Measurements from ENCODE around the gene NOP14.

The NOP14 gene

DNA sequence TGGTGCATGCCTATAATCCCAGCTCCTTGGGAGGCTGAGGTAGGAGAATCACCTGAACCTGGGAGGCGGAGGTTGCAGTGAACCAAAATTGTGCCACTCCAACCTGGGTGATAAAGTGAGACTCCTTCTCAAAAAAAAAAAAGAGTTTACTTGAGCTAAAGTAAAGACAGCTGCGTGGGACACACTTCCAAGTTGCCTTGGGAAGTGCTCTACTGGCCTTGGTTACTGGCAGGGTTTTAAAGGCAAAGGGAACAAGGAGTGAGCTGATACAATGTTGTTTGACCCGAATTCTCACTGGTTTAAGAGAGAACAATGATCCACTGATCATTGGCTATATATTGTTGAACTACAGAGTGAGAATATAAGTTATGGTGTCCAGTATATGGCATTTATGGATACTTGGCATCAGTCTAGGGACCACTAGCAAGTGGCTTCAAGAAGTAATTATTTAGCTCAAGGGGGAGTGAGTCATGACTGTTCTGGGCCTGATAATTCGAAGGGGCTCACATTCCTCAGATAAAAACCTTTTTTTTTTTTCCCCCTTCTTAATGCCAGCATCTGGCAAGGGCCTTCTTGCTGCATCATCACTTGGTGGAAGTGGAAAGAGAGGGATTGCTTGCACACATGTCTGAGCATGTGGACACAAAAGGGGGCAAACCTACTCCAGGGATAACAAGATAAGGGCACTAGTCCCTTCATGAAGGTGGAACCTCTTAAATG lies 32.5 kb upstream of the NOP14 start:
- TF ChIP-seq, protein P1, sequence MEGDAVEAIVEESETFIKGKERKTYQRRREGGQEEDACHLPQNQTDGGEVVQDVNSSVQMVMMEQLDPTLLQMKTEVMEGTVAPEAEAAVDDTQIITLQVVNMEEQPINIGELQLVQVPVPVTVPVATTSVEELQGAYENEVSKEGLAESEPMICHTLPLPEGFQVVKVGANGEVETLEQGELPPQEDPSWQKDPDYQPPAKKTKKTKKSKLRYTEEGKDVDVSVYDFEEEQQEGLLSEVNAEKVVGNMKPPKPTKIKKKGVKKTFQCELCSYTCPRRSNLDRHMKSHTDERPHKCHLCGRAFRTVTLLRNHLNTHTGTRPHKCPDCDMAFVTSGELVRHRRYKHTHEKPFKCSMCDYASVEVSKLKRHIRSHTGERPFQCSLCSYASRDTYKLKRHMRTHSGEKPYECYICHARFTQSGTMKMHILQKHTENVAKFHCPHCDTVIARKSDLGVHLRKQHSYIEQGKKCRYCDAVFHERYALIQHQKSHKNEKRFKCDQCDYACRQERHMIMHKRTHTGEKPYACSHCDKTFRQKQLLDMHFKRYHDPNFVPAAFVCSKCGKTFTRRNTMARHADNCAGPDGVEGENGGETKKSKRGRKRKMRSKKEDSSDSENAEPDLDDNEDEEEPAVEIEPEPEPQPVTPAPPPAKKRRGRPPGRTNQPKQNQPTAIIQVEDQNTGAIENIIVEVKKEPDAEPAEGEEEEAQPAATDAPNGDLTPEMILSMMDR (IDR thresholded peaks at IDR 0.05) = no peak

DNA sequence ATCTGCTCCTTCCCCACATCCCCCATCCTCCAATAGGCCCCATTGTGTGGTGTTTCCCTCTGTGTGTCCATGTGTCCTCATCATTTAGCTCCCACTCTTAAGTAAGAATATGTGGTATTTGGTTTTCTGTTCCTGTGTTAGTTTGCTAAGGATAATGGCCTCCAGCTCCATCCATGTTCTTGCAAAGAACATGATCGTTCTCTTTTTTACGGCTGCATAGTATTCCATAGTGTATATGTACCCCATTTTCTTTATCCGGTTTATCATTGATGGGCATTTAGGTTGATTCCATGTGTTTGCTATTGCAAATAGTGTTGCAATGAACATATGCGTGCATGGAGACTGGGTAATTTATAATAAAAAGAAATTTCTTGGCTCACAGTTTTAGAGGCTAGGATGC lies 31.7 kb upstream of the NOP14 start:
- TF ChIP-seq, protein P1 (IDR thresholded peaks at IDR 0.05) = no peak

DNA sequence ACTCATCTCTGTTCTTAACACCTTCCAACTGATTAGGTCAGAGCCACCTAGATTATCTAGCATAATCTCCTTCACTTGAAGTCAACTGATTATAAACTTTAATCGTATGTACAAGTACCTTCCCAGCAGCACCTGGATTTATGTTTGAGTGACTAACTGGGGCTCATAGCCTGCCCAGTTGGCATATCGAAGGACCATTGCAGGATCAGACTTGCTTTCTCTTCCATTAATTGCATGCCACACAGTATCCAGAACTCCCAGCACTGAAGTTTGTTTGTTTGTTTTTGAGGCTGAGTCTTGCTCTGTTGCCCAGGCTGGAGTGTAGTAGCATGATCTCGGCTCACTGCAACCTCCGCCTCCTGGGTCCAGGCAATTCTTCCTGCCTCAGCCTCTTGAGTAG lies 28.0 kb upstream of the NOP14 start:
- TF ChIP-seq, protein P1 (IDR thresholded peaks at IDR 0.05) = no peak

DNA sequence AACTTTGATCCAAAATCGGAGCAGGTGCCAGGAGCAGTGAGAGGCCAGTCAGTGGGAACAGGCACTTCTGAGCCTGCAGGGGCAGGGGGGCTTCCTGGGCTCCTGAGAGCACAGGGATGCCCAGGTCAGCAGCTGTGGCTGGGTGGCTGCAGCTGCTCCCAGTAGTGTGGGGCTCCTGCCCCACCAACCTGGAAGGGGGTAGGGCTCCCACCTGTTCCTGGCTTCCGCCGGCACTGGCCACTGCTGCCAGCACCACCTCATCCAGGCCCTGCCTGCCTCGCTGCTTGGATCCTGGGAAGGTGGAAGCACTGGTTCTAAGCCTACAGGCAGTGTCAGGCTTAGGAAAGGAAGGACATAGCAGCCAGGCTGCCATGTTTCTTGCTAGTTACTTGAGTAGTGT lies 18.8 kb upstream of the NOP14 start:
- TF ChIP-seq, protein P1 (IDR thresholded peaks at IDR 0.05) = no peak

DNA sequence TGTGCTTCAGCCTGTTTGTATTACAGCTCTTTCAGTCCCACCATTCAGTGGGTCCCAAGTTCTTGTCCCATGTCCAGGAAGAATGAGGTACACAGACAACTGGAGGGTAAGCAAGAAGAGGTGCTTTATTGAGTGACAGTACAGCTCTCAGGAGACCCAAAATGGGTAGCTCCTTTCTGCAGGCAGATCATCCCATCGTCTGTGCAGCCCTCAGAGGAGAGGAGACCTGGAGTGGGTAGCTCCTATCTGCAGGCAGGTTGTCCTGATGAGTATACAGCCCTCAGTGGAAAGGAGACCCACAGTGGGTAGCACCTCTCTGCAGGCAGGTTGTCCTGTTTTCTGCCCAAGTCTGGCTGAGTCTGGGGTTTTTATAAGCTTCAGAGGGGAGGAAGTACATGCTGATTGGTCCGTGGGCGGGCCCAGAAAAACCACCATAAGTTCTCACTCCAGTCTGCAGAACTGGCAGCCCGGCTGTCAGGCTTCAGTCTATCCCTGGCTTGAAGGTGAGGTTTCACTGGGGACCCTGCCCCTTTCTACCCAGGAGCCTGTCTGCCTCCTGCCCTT lies 18.1 kb upstream of the NOP14 start:
- TF ChIP-seq, protein P1 (IDR thresholded peaks at IDR 0.05) = no peak

DNA sequence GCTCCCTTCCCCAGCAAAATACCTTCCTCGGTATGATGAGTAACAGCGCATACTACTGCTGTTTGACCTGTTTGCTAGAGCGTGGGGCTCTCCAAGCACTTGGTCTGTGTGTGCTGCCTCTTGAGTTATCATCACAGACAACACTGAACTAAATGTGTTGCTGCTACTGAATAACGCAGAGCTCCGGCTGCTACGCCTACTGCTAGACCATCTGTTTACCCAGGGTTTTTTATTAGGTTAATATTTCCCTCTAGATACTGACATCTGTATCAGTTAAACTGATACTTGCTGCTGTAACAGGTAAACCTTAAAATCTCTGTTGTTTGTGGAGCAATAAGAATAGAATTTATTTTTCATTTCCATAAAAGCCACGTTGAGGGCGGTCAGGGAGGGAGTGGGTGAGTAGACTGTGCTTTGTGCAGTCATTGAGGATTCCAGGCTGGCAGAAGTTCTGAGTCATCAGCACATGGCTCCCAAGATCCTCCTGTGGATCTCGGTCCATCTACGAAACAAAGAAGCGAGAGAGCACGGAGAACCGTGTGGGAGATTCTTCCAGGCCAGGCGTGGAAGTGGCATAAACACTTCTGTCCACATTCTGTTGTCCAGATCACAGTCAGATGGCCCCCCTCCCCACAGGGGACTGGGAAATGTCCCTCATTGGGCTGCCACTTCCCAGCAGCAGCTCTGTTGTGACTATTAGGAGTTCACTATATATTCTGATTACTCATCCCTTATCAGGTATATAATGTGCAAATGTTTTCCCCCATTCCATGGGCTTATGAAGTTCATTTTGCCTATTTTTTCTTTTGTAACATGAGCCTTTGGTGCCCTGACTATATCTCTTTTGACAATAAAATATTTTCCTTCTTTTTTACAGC lies 14.2 kb upstream of the NOP14 start:
- TF ChIP-seq, protein P1 (IDR thresholded peaks at IDR 0.05) = no peak

DNA sequence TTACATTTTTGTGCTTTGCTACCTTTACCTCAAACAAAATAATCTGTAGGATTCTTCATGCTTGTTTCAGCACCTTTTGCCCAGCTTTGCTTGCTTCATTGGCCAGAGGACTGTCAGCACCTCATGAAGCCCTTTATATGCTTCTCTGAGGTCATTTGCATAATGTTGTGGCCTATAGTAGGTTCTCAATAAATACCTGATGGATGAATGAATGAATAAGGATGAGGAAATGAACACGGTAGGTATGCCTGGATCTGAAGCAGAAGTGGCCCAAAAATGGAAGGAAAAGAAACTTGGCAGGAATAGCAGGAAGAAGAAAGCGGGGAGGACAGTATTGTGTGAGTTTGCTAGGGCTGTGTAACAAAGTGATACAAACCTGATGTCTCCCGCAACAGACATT lies 8.1 kb upstream of the NOP14 start:
- TF ChIP-seq, protein P1 (IDR thresholded peaks at IDR 0.05) = no peak

Data from LNCAP (cell line).